Measurements from ENCODE around the gene H1-8. TPM values are rescaled to one million over a fixed set of nuclear protein-coding genes. Genes with fewer than 3 reads are reported as not detected.
A peak's percentile ranks its signal among the peaks of the same experiment; 100 is the strongest.

H1-8 gene
- total RNA-seq, 4 donors from 2014 or later = not detected

DNA sequence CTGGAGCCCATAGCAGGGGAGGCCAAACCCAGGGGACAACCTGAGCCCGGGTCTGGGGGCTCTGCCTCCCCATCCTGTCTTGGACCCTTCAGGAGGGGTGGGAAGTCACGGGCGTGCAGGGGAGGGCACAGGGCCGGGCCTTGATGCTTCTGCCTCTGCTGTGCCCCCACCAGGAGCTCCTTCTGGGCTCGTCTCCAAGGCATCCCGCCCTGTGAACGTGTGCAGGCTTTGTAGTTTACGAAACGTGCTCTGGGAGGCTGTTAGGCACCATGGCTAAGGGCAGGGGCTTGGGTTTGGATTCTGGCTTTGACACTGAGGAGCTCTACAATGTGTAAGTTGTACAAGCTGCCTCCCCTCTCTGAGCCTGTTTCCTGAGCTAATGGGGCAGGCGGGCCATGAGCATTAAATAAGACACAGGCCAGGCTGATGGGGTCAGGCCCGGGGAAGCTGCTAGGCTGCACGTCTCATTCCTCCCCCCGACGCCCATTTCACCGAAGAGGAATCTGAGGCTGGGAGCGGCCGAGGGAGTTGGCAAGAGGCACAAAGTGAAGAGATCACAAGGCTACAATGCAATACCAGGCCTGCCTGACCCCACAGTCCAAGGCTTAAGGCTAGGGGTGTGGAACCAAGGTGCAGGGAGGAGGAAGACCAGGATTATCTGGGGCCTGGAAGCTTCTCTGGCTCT lies 43.9 kb downstream of the H1-8 start:
- H3K36me3 ChIP-seq = peaks cover 0 to 62% (median 8%) of the 10 kb centered on the region in 3 donors

DNA sequence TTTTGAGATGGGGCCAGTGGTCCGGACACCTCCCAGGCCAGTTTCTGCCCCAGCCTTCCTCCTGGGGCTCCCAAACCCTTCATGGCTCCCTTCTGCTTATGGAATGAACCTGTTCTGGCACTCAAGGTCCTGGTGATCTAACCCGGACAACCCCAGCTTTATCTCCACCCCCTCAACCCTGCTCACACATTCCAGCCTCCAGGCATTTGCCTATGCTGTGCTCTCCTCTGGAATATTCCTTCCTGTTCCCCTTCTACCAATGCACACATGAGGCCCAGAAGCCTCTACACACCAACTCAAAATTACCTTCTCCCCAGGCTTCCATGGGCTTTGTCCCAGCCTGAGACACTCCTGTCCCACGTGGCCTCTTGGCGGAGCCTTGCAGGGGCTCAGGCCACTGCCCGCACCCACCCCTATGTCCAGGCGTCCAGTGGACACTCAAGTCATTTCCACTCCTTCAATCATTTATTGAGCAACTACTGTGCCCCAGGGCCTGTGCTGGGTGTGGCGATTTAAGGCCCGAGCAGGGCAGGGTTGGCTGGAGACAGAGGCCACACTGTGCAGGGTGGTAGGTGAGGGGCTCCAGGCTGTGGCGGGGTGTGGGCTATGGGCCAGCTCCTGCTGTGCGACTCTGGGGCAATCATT lies 44.7 kb downstream of the H1-8 start:
- intact Hi-C loops (cut with DNase I) = no loop called here
- H3K4me3 ChIP-seq = no peak overlapping the region
- 85 to 92% methylated on average over 4 to 5 of the region's 10 CpGs for WGBS, 2 donors
- TF ChIP-seq, protein P1, sequence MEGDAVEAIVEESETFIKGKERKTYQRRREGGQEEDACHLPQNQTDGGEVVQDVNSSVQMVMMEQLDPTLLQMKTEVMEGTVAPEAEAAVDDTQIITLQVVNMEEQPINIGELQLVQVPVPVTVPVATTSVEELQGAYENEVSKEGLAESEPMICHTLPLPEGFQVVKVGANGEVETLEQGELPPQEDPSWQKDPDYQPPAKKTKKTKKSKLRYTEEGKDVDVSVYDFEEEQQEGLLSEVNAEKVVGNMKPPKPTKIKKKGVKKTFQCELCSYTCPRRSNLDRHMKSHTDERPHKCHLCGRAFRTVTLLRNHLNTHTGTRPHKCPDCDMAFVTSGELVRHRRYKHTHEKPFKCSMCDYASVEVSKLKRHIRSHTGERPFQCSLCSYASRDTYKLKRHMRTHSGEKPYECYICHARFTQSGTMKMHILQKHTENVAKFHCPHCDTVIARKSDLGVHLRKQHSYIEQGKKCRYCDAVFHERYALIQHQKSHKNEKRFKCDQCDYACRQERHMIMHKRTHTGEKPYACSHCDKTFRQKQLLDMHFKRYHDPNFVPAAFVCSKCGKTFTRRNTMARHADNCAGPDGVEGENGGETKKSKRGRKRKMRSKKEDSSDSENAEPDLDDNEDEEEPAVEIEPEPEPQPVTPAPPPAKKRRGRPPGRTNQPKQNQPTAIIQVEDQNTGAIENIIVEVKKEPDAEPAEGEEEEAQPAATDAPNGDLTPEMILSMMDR (IDR thresholded peaks at IDR 0.05) = no peak
- TF ChIP-seq POLR2A (IDR thresholded peaks at IDR 0.05) = no peak
- no peaks in the 10 kb centered on the region for H3K27me3 ChIP-seq
- H3K27ac ChIP-seq = peak overlapping the region in 3 of 4 donors; percentile 53 to 68 (median 56)
- peaks cover 0 to 56% (median 8%) of the 10 kb centered on the region in 3 donors for H3K36me3 ChIP-seq
- H3K9me3 ChIP-seq = no peaks in the 10 kb centered on the region
- peaks cover 14 to 60% (median 41%) of the 10 kb centered on the region in 3 donors for H3K4me1 ChIP-seq
- no peak for DNase-seq

More for the DNA sequence above, 43.9 kb downstream of the H1-8 start:
- TF ChIP-seq, protein P1 (IDR thresholded peaks at IDR 0.05) = no peak
- no peak for TF ChIP-seq POLR2A (IDR thresholded peaks at IDR 0.05)
- intact Hi-C loops (cut with DNase I) = no loop called here
- 44 to 69% methylated on average over 5 to 11 of the region's 17 CpGs for WGBS, 2 donors
- Histone ChIP-seq H3K27me3 (no peaks in the 10 kb centered on the region), H3K4me1 (peaks cover 14 to 52% (median 36%) of the 10 kb centered on the region in 3 donors), H3K27ac (peak overlapping the region in 3 of 4 donors; percentile 53 to 68 (median 56)), H3K9me3 (no peaks in the 10 kb centered on the region), H3K4me3 (no peak overlapping the region)
- no peak for DNase-seq

DNA sequence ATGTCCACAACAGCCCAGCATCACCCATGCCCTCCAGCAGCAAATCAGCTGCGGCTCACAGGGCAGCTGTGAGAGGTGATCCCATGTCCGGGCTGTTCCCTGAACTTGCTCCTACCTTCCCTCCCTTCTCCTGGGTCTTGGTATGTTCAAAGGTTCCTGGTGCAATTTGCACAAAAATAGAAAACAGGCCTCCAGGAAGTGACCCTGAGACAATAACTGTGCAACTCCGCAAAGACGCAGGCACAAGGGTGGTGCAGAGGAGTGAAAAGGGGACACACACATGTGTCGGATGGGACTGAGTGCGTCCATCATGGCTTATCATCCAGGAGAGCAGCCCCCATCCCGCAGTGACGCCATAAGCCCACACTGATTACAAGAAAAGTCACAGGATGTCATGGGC lies 47.2 kb downstream of the H1-8 start:
- peaks cover 17 to 86% (median 62%) of the 10 kb centered on the region in 3 donors for H3K4me1 ChIP-seq
- peaks cover 0 to 31% (median 8%) of the 10 kb centered on the region in 3 donors for H3K36me3 ChIP-seq
- H3K27ac ChIP-seq = peak overlapping the region in 3 of 4 donors; percentile 33 to 46 (median 39)
- H3K27me3 ChIP-seq = no peaks in the 10 kb centered on the region
- intact Hi-C loops (cut with DNase I) = no loop called here
- DNase-seq = no peak
- H3K9me3 ChIP-seq = no peaks in the 10 kb centered on the region
- WGBS, 2 donors = 68 to 78% methylated on average over 7 to 8 of the region's 8 CpGs
- TF ChIP-seq, protein P1 (IDR thresholded peaks at IDR 0.05) = no peak
- TF ChIP-seq POLR2A (IDR thresholded peaks at IDR 0.05) = no peak
- H3K4me3 ChIP-seq = no peak overlapping the region

DNA sequence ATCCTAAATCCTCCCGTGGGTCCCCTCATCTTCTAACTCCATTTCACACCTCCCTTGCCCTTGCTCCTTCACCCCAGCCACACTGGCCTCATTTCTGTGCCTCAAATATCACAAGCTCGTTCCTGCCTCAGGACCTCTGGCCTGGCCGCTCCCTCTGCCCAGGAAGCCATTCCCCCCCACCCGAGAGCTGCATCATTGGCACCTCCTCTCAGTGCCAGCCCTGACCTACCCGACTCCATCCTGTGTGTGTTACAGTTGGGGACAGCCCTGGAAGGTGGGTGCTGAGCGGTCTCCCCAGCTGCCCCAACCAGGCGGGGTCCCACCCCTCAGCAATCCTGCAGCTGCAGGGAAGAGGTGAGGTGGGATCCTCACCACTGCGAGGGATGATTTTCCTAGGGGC lies 49.0 kb downstream of the H1-8 start:
- H3K27me3 ChIP-seq = no peaks in the 10 kb centered on the region
- intact Hi-C loops (cut with DNase I) = no loop called here
- H3K4me1 ChIP-seq = peaks cover 28 to 97% (median 73%) of the 10 kb centered on the region in 3 donors
- DNase-seq = no peak
- 60 to 69% methylated on average over 4 to 8 of the region's 8 CpGs for WGBS, 2 donors
- H3K36me3 ChIP-seq = peaks cover 0 to 14% (median 0%) of the 10 kb centered on the region in 3 donors
- no peaks in the 10 kb centered on the region for H3K9me3 ChIP-seq
- H3K27ac ChIP-seq = peak overlapping the region; percentile 72 to 92 (median 78)
- TF ChIP-seq POLR2A (IDR thresholded peaks at IDR 0.05) = no peak
- TF ChIP-seq, protein P1 (IDR thresholded peaks at IDR 0.05) = no peak
- H3K4me3 ChIP-seq = peak overlapping the region in 1 of 4 donors; percentile 10
